Smooth muscle cell (in vitro differentiated cells): ENCODE results near the gene SRC. TPM values are rescaled to one million over a fixed set of nuclear protein-coding genes. Genes with fewer than 3 reads are reported as not detected.
"Not testable (repeated sequence)": the region's sequence is repeated elsewhere in the genome, so short reads cannot be mapped to it uniquely, and the experiment has no call there.

ENCODE experiments used
- DNase-seq: peaks from one replicate; lab custom pipeline; 2025; ENCODE audit not compliant: unreplicated experiment; lab: John Stamatoyannopoulos, UW
- H2AFZ ChIP-seq: fragments of 200-600 bp; sonication (generic); 2 replicates; pipeline ENCODE4 v1.6.0; 2016; ENCODE audit warnings: antibody characterized with exemption, low read depth, mild to moderate bottlenecking
- H3F3A ChIP-seq: fragments of 200-600 bp; sonication (generic); 2 replicates; pipeline ENCODE4 v1.6.0; 2017; ENCODE audit warnings: antibody characterized with exemption, low read depth
- H3K27ac ChIP-seq: fragments of 200-600 bp; sonication (generic); 2 replicates; pipeline ENCODE4 v1.5.1; 2016; ENCODE audit warnings: low read depth, mild to moderate bottlenecking
- H3K27me3 ChIP-seq: fragments of 200-600 bp; sonication (generic); 2 replicates; pipeline ENCODE4 v1.6.1; 2016; ENCODE audit warnings: low read depth, mild to moderate bottlenecking
- H3K36me3 ChIP-seq: fragments of 200-600 bp; sonication (generic); 2 replicates; pipeline ENCODE4 v1.5.1; 2016; ENCODE audit warnings: low read depth
- H3K4me1 ChIP-seq: fragments of 200-600 bp; sonication (generic); 2 replicates; pipeline ENCODE4 v1.5.1; 2016; ENCODE audit warnings: low read depth
- H3K4me2 ChIP-seq: fragments of 200-600 bp; sonication (generic); 2 replicates; pipeline ENCODE4 v1.6.0; 2016; ENCODE audit warnings: mild to moderate bottlenecking
- H3K4me3 ChIP-seq: fragments of 200-600 bp; sonication (generic); 2 replicates; pipeline ENCODE4 v1.5.1; 2016; ENCODE audit warnings: mild to moderate bottlenecking
- H3K79me2 ChIP-seq: fragments of 200-600 bp; sonication (generic); 2 replicates; pipeline ENCODE4 v1.6.0; 2016; ENCODE audit warnings: low read depth, mild to moderate bottlenecking
- H3K9ac ChIP-seq: fragments of 200-600 bp; sonication (generic); 2 replicates; pipeline ENCODE4 v1.6.0; 2016; ENCODE audit warnings: low read depth
- H3K9me3 ChIP-seq: fragments of 200-600 bp; sonication (generic); replicated peaks from 2 replicates; pipeline ENCODE4 v1.5.1; 2016; ENCODE audit warnings: low read depth
- H4K20me1 ChIP-seq: fragments of 200-600 bp; sonication (generic); 2 replicates; pipeline ENCODE4 v1.6.0; 2016; ENCODE audit warnings: low read depth
- WGBS: methylation state at CpG from one replicate; pipeline ENCODE4 v1.1.7; 2016; ENCODE audit warnings: low lambda C conversion rate; 5-methylcytosine and 5-hydroxymethylcytosine counted together
- polyA plus RNA-seq: library from polyadenylated mRNA; unstranded; fragments of >200 nt; fragmentation: Nextera tagmentation; extraction: Ambion mirVana; gene quantifications from 2 replicates; pipeline ENCODE4 v1.2.1, GENCODE V29; 2016
- total RNA-seq: library from RNA; depleted of rRNA; stranded (reverse); fragments of >200 nt; gene quantifications from 2 replicates; pipeline ENCODE4 v1.2.3, GENCODE V29; 2014
- TF ChIP-seq, protein P1 (sequence below): fragments of 200-600 bp; sonication (generic); IDR thresholded peaks from 2 replicates; pipeline ENCODE4 v1.5.1; 2017; ENCODE audit warnings: borderline replicate concordance, mild to moderate bottlenecking, antibody characterized with exemption; ENCODE audit not compliant: insufficient read depth, poor library complexity, severe bottlenecking

The SRC gene
- total and polyA plus RNA-seq, 2 experiments from 2014 or later, result 26.0 to 36.5 TPM

- Histone ChIP-seq H3K9ac (no peak overlapping the region), H3K27me3 (no peaks in the 10 kb centered on the region), H3K4me1 (peaks cover 5% of the 10 kb centered on the region), H4K20me1 (no peaks in the 10 kb centered on the region), H3K9me3 (no peaks in the 10 kb centered on the region), H3K27ac (peak overlapping the region; percentile 55), H3F3A (peaks cover 5% of the 10 kb centered on the region), H2AFZ (no peak overlapping the region), H3K4me2 (peak overlapping the region; percentile 64), H3K4me3 (no peak overlapping the region), H3K79me2 (no peaks in the 10 kb centered on the region), H3K36me3 (no peaks in the 10 kb centered on the region)
- TF ChIP-seq, protein P1, sequence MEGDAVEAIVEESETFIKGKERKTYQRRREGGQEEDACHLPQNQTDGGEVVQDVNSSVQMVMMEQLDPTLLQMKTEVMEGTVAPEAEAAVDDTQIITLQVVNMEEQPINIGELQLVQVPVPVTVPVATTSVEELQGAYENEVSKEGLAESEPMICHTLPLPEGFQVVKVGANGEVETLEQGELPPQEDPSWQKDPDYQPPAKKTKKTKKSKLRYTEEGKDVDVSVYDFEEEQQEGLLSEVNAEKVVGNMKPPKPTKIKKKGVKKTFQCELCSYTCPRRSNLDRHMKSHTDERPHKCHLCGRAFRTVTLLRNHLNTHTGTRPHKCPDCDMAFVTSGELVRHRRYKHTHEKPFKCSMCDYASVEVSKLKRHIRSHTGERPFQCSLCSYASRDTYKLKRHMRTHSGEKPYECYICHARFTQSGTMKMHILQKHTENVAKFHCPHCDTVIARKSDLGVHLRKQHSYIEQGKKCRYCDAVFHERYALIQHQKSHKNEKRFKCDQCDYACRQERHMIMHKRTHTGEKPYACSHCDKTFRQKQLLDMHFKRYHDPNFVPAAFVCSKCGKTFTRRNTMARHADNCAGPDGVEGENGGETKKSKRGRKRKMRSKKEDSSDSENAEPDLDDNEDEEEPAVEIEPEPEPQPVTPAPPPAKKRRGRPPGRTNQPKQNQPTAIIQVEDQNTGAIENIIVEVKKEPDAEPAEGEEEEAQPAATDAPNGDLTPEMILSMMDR, result no peak
- no peak for DNase-seq
- WGBS, result 54% methylated on average over 15 of the region's 15 CpGs
These were observed 10.1 kb upstream of the SRC start for GRCh38 chr20:37335642-37336368.

- H3K27ac ChIP-seq, result peak overlapping the region; percentile 55
- H3K4me3 ChIP-seq, result no peak overlapping the region
- peak overlapping the region; percentile 64 for H3K4me2 ChIP-seq
- H3K9me3 ChIP-seq, result no peaks in the 10 kb centered on the region
- WGBS, result 27% methylated on average over 11 of the region's 11 CpGs
- peak; percentile 24 for DNase-seq
- no peaks in the 10 kb centered on the region for H3K36me3 ChIP-seq
- peaks cover 5% of the 10 kb centered on the region for H3K4me1 ChIP-seq
- no peaks in the 10 kb centered on the region for H3K79me2 ChIP-seq
- H3K9ac ChIP-seq, result no peak overlapping the region
- TF ChIP-seq, protein P1, result no peak
- H3F3A ChIP-seq, result peaks cover 5% of the 10 kb centered on the region
- no peaks in the 10 kb centered on the region for H4K20me1 ChIP-seq
- H3K27me3 ChIP-seq, result no peaks in the 10 kb centered on the region
- H2AFZ ChIP-seq, result peak overlapping the region; percentile 77
These were observed 9.4 kb upstream of the SRC start for GRCh38 chr20:37336369-37337207.

DNA sequence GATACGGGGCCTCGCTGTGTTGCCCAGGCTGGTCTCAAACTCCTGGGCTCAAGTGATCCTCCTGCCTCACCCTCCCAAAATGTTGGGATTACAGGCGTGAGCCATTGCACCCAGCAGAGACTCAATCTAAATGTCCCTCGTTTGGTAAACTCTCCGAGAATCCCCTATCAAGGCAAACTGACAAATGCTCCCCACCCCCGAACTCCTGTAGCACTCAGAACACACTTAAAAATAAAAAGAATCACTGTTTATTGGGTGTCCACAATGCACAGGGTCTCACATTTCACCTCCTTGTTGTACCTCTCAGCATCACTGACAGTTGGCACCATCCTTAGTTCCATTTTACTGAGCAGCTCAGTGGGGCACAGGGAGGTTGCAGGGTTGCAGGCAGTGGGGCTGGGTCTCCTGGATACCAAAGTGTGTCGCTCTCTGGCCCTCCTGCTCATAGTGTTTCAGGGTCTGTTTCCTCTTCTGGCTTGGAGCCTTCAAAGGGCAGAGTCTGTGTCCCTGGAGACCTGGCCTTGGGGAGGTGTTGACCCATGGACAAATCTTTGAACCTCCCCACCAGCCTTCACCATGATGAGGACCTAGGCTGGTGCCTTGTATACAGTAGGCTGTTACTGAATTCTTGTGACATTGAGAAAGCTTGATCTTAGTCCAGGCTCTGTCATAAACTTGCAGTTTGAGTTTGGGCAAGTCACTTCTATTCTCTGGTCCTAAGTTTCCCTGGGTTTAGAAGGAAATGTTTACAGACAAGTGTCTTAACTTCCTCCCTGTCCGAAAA is 8.5 kb upstream of the SRC start:
- H3K9me3 ChIP-seq, result no peaks in the 10 kb centered on the region
- H3K4me3 ChIP-seq, result no peak overlapping the region
- TF ChIP-seq, protein P1, result no peak
- H3K79me2 ChIP-seq, result no peaks in the 10 kb centered on the region
- no peaks in the 10 kb centered on the region for H3K27me3 ChIP-seq
- no peak for DNase-seq
- no peaks in the 10 kb centered on the region for H4K20me1 ChIP-seq
- WGBS, result 77% methylated on average over 8 of the region's 8 CpGs
- H3K27ac ChIP-seq, result peak overlapping the region; percentile 55
- no peaks in the 10 kb centered on the region for H3F3A ChIP-seq
- peak overlapping the region; percentile 77 for H2AFZ ChIP-seq
- peak overlapping the region; percentile 64 for H3K4me2 ChIP-seq
- no peak overlapping the region for H3K9ac ChIP-seq
- no peaks in the 10 kb centered on the region for H3K36me3 ChIP-seq
- H3K4me1 ChIP-seq, result peaks cover 5% of the 10 kb centered on the region

GRCh38 chr20:37338380-37338779 is 7.6 kb upstream of the SRC start:
- not testable (repeated sequence) for DNase-seq

More at GRCh38 chr20:37338380-37338779, 7.6 kb upstream of the SRC start:
- H3K79me2 ChIP-seq, H3K9me3 ChIP-seq, H3K4me3 ChIP-seq, H2AFZ ChIP-seq, H3K9ac ChIP-seq, H3K27ac ChIP-seq, H3F3A ChIP-seq, H3K27me3 ChIP-seq, H4K20me1 ChIP-seq, H3K4me2 ChIP-seq, H3K36me3 ChIP-seq, H3K4me1 ChIP-seq: not testable (repeated sequence)
- WGBS, result 95% methylated on average over 8 of the region's 8 CpGs
